Activated CD4-positive, alpha-beta T cell treated with anti-CD3 and anti-CD28 coated beads for 1 hour (primary cell): ENCODE data around the gene NFKBIA.
"Not testable (repeated sequence)": the region's sequence is repeated elsewhere in the genome, so short reads cannot be mapped to it uniquely, and the experiment has no call there.

Experiments used
- DNase-seq: peaks from one replicate; pipeline ENCODE4 v3.0.0-alpha.2; 2020

NFKBIA gene

GRCh38 chr14:35388656-35389314 lies 15.8 kb downstream of the NFKBIA start:
- DNase-seq: no peak

- DNase-seq: no peak
These were observed 16.6 kb downstream of the NFKBIA start for GRCh38 chr14:35387713-35388579.

DNA sequence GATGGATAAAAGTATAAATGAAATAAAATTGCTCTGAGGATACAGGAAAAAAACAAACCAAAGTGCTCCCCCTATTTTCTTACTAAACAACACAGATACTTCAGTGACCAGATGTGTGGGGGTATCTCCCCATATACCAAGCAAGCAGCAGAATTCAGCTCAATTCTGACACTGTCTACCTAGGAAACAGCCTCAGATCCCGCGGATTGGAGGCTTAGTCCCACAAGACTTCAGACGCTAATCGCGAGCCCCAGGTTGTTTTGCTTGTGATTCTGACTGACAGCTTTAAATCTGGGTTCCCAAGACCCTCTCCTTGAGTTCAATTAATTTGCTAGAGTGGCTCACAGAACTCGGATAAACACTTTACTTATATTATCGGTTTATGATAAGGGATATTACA lies 17.3 kb downstream of the NFKBIA start:
- no peak for DNase-seq

GRCh38 chr14:35386673-35387125 lies 17.9 kb downstream of the NFKBIA start:
- DNase-seq: no peak

DNA sequence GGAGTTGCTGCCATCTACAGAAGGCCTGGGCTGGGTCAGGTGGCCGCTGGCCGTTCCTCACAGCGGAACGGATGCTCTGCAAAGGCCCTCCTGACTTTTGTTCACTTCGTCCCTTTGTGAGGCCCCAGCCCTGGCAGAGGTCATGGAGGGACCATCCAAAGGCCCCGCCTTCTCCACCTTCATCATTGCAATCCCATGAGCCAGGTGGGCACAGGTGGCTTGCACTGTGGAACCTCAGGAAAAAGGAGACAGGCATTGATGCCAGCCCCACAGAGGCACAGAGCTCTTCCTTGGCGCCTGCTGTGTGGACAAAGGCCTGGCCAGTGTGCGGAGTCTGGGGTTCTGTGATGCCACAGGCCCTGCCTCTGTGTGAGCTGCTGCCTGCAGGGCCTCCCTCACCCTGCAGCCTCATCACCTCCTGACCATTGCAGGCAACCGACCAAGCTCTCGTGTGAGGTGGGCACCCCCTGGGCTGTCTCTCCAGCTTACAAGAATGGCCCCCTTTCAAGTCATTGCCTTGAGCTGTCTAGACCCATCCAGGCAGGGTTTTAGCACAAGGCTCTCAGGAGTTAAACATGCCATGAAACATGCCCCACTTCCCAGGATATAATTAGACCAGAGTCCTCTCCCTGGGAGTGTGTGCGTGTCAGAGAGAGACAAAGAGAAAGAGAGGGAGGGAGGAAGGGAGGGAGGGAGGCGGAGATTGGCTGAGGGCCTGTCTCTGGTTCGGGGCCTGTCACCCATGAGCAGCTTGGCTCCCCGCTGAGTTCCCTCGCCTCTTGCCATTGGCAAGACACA lies 19.3 kb downstream of the NFKBIA start:
- no peak for DNase-seq

GRCh38 chr14:35384455-35385041 lies 20.0 kb downstream of the NFKBIA start:
- DNase-seq: no peak

DNA sequence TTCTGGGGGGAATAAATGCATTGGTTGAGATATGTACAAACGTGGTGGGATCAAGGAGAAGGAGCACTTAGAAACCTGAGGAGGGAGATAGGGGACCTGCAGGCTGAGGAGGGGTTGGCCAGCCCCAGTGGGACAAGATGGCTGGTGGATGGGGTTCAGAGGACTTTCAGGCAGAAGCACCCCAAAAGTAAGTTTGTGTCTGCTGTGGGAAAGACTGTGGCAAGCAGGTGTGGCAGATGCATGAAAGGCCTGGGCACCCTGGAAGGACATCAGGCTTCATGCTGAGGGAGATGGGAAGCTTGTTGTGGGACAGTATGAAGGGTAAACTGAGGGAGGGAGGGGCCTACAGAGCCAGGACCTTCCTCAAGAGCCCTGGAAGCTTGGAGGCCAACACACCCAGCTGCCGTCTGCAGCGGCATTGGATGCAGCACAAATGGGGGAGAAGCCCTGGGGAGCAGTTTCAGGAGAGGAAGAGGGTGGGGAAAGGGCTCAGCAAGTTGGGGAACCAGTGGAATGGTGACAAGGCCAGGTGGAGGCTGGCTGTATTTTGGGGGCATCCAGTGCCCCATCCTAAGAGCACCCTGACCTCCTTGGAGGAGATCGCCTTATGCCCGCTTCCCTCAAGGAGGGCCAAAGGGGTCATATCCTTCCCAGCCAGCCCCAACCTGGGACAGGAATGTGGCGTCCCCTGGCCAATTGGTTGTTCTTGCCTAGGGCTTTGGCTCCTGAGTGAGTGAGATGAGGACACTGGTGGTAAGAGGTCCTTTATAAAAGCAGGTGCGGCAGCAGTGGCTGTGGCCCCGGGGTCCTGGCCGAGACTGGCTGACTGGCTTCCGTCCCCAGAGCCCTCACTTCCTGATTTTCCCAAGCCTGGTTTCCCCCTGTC lies 20.7 kb downstream of the NFKBIA start:
- no peak for DNase-seq

GRCh38 chr14:35380794-35381193 lies 23.8 kb downstream of the NFKBIA start:
- no peak for DNase-seq

DNA sequence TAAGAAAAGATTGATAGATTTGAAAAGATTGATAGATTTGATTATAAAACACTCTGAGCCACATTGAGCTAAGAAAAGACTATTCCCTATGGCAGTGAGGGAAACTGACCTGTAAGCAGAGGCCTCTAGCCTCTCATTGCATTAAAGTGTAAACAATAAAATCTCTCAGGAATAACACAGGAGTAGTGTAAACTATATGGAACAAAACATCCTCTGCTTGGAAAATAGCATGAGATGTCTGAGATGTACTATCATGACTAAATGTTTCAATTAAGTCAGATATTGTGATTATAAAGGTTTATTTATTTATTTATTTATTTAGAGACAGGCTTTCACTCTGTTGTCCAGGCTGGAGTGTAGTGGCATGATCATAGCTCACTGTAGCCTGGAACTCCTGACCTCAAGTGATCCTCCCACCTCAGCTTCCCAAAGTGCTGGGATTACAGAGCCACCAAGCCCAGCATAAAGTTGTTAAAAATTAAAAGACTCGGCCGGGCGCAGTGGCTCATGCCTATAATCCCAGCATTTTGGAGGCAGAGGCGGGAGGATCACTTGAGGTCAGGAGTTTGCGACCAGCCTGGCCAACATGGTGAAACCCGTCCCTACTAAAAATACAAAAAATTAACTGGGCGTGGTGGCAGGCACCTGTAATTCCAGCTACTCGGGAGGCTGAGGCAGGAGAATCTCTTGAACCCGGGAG lies 25.2 kb downstream of the NFKBIA start:
- not testable (repeated sequence) for DNase-seq

DNA sequence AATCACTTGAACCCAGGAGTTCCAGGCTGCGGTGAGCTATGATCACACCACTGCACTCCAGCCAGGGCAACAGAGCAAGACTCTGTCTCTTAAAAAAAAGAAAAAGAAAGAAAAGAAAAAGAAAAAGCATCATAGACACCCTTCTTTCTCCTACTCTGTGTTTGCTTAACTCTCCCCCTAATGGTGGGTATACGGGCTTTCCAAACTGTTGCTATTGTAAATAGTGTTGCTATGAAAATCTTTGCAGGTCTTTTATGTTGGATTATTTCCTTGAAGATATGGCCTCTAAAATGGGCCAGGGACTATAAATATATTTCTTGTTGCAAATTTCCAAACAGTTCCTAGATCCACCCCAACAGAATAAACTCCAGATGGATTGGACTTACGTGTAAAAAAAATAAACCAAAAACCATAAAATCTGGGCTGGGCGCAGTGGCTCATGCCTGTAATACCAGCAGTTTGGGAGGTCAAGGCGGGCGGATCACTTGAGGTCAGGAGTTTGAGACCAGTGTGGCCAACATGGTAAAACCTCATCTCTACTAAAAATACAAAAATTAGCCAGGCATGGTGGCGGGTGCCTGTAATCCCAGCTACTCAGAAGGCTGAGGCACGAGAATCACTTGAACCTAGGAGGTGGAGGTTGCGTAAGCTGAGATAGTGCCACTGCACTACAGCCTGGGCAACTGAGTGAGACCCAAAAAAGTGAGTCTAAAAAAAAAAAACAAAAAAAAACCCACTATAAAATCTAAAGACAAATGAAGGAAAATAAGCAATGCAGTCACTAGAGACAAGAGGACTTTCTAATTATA lies 25.9 kb downstream of the NFKBIA start:
- DNase-seq: no peak

DNA sequence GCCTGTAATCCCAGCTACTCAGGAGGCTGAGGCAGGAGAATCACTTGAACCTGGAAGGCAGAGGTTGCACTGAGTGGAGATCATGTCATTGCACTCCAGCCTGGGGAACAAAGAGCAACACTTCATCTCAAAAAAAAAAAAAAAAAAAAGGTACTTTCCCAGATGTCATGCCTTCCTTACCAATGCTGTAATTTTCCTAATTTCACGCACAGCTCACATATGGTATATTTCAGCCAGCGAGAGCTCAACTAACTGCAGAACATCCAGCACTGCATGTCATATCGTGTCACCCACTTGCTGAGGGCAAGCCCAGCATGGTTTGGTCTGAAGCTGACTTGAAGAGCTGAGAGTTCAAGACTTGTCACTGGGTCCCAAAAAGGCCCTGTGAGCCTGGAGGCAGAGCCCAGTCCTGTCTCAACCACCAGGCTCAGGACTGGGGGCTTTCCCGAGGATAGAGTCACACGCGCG lies 29.0 kb downstream of the NFKBIA start:
- no peak for DNase-seq

GRCh38 chr14:35374263-35374712 lies 30.3 kb downstream of the NFKBIA start:
- DNase-seq: no peak

- not testable (repeated sequence) for DNase-seq
These were observed 31.3 kb downstream of the NFKBIA start for GRCh38 chr14:35373208-35373607.

GRCh38 chr14:35370969-35371368 lies 33.6 kb downstream of the NFKBIA start:
- DNase-seq: no peak

DNA sequence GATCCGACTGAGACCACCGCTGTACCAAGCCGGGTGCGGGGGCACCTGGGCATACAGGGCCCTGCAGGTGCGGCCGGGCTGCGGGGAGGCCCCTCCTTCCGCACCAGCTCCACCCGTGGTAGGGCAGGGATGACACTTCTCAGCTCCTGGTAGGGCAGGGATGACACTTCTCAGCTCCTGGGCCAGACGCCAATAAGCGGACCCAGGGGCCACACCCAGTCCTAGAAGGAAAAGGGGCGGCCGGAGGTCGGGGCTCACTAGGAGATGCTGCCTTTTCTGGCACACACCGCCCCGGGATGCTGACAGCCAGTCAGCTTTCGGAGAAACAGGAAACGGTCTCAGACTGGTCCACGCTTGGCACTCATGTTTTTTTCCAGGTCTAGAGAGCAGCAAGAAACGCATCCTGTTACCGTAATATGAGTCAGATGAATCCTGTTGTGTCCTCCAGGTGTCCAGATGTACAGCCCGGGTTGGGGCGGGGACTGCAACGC lies 34.8 kb downstream of the NFKBIA start:
- DNase-seq: no peak

GRCh38 chr14:35368583-35369392 lies 35.8 kb downstream of the NFKBIA start:
- no peak for DNase-seq

GRCh38 chr14:35368139-35368460 lies 36.4 kb downstream of the NFKBIA start:
- DNase-seq: no peak

DNA sequence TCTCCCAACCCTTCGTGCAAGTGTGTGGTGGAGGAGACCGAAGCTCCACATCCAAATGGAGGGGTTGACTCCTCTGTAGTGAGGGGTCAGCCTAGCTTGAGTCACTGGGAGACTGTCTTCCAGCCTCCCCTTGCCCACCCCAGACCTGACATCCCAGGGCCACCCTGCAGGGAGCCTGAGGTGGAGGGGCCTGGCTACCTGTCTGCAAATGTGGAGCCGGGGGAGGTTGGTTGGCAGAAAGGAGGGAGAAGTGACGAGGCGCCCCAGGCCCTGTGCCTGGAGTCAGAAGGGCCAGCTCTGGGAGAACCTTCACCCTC lies 37.5 kb downstream of the NFKBIA start:
- DNase-seq: no peak

GRCh38 chr14:35366521-35366976 lies 38.0 kb downstream of the NFKBIA start:
- no peak for DNase-seq
